GM18498 (cell line): ENCODE results near the gene POGZ.
A peak's percentile ranks its signal among the peaks of the same experiment; 100 is the strongest.
"Not testable (repeated sequence)": the region's sequence is repeated elsewhere in the genome, so short reads cannot be mapped to it uniquely, and the experiment has no call there.

Source experiments
- ATAC-seq: cut with Tn5 transposase; IDR thresholded peaks from one replicate; pipeline ENCODE4 v1.9.1; 2021; ENCODE audit warnings: mild to moderate bottlenecking, moderate library complexity; ENCODE audit not compliant: unreplicated experiment

Gene POGZ

DNA sequence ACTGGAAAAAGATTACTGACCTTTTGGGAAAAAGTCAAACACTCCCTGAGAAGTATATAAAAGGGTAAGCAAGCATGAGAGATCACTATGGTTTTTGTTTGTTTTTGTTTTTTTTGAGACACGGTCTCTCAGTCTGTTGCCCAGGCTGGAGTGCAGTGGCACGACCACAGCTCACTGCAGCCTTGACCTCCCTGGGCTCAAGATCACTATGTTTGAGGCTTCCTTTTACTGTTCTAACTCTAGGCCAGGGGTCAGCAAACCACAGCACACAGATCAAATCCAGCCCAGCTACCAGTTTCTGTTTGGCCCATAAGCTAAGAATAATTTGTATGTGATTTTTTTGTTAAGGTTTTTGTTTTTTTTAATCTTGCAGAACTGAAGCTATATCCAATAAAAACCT lies 34.2 kb downstream of the POGZ start:
- ATAC-seq = no peak

DNA sequence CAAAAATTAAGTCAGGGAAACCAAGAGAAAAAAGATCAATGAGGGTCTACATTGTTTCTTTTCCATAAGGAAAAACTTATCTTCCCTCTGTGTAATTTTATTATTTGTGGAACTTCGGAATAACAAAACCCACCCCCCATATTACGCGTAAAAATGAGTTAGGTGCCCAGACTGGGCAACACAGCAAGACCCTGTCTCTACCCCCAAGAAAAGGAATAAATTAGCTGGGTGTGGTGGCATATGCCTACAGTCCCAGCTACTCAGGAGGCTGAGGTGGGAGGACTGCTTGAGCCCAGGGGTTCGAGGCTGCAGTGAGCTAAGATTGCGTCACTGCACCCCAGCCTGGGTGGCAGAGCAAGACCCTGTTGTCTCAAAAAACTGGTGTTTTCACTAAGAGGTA lies 39.5 kb downstream of the POGZ start:
- no peak for ATAC-seq

DNA sequence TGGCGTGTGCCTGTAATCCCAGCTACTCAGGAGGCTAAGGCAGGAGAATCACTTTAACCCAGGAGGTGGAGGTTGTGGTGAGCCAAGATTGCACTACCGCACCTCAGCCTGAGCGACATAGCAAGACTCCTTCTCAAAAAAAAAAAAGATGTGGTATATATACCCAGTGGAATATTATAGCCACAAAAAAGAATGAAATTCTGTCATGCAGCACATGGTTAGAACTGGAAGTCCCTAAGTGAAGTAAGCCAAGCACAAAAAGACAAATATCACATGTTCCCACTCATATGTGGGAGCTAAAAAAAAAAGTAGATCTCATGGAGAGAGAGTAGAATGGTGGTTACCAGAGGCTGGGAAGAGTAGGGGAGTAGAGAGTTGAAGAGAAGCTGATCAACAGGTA lies 41.2 kb downstream of the POGZ start:
- no peak for ATAC-seq

DNA sequence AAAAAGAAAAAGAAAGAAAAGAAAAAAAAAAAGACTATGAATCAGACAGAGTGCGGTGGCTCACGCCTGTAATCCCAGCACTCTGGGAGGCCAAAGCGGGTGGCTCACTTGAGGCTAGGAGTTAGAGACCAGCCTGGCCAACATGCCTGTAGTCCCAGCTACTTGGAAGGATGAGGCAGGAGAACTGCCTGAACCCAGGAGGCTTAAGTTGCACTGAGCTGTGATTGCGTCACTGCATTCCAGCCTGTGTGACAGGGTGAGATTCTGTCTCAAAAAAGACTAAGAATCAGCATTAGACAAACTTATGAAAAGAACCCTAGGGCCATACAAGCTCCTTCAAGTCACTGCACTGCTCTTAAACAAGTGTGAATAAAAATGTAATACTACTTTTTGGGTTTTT lies 43.1 kb downstream of the POGZ start:
- no peak for ATAC-seq

DNA sequence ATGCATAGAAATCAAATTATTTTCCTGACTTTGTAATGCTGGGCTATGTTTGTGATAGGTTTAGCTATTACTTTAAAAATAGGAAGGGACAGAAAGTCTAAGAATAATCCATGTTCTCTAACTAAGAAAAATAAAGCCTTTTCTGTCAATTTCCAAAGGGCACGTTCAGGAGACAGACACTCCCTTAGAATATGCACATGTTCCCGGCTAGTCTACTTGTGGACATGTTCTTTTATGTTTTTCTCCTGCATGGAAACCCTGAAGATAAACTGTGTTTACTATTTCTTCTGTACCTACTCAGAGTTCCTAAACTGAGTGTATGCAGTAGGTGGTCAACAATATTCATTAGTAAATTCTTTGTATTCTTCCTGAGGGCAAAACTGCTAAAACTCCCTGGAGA lies 47.4 kb downstream of the POGZ start:
- no peak for ATAC-seq

DNA sequence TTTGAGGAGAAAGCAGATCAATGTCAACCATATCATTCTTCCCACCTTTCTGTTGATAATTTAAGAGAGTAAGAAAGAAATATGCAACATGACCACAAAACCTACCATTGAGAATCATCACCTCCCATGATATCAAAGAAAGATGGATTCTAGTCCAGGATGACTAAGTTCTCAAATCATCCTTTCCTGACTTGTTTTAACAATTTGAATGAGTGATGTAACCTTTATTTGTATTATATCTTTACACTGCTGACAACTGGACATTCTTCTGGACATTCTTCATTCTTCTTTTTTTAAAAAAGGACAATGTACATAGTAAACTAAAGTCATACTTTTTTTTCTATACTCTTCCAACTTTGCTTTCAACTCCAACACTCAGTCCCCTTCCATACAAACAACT lies 50.4 kb downstream of the POGZ start:
- no peak for ATAC-seq

DNA sequence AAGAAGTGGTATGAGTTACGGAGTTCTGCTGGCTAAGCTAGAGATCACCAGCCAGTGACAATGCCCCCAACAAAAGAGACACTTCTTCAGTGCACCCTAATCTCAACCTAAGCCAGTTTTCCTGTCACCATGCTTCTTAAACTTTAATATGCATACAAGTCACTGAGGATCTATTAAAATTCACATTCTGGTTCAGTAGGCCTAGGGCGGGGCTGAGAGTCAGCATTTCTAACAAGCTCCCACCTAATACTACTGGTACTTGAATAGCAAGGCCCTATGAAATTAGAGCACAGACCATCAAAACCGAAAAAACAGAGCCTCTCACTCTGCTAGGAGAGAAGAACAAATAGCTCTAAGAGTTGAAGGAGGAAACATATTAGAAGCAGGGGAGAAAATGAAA lies 52.0 kb downstream of the POGZ start:
- ATAC-seq = no peak

DNA sequence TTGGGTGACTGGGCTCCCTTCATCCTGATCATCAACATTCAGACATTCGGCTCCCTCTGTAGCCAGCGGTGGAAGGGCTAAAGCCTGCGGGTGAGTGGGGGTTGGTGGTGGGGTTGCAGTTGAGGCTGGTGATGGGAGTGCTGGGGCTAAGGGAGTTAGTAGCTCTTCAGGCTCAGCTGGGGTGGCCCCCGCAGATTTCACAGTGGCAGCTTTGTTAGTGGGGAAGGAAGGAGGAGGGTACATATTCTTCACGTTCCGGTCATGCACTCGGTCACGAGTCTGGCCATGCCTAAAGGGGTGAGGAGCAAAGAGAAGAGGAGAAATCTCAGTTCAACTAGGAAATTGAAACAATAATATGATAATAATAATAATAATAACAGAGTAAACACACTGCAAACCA lies 53.1 kb downstream of the POGZ start:
- ATAC-seq = no peak

DNA sequence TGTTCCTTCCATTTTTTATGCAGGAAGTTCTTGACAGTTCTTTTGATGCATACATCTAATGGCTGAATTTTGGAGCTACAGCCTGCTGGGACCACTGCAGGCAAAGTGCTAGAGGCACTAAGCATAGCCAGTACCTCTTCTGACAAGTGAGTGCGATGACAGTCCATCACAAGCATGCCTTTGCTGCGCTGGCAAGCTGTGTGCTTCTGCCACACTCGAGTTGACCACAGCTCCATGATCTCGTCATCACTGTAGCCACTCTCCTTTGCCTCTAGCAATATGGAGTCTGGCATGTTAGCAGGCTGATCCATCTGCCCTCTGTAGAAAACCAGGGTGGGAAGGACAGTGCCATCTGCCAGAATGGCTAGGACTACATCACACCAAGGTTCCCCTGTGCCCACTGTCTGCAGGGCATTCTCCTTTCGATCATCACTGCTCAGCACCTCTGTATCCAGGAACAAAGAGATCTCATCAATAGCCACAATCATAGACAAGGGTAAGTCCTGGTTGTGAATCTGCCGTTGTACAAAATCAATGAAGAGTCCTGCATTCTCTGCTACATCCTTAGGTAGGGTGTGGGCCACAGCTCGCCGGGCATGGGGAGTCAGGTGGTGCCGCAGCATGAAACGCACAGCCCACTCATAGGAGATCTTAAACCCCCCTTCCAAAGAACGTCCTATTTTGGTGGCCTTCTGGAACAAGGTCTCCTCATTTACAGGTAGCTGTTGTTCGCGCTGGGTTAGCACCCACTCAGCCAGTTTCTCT lies 53.9 kb downstream of the POGZ start:
- no peak for ATAC-seq

DNA sequence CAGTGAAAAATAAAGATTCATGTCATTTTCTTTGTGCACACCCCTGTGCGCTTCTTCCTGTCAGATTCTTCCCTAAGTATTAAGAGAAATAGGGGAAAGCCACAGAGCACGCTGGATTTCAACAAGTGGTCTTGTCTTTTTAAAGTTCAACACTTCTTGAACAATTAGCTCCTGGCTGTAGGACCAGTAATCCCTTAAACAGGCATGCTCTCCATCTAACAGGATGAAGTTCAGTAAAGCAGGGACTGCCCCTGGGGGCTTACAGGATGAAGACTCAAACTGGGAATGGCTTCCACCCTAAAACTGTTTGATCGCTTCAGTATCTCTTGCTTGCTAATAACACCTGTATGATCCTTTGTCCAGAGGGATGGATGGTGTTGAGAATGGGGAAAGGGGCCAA lies 55.7 kb downstream of the POGZ start:
- no peak for ATAC-seq

DNA sequence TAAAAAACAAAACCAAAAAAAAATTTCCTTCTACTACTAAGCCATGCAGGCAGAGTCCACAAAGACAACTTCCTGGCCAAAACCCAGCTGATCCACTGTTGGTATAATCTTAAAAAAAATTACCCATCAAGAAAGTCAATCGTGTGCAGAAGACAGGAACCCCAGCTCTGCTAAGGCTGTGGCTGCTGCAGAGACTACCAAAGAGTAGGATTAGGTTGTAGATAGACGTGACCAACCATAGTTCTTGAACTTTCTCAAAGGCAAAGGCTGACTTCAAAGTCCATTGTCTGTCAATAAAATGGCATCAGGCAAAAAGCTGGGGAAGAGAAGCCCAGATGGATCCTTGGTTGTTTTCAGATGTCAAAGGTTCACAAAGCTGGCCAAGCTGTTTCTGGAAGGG lies 56.5 kb downstream of the POGZ start:
- no peak for ATAC-seq

DNA sequence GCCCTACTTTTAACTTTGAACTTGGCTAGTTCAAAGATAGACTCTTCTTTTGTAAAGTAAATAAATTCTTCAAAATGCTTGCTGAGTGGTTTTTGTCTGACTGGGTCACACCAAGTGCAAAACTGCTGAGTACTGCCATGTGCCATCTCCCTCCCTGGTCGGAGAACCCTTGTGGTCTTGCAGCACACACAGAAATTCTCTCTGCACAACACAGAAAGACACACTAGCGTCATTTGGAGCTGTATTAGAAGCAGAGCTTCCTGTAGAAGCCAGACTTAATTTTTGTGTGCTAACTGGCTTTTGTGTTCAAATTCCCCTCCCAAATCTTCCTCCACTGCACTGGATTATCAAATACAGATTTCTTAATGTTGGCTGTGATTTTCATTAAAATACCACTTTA lies 57.4 kb downstream of the POGZ start:
- no peak for ATAC-seq

DNA sequence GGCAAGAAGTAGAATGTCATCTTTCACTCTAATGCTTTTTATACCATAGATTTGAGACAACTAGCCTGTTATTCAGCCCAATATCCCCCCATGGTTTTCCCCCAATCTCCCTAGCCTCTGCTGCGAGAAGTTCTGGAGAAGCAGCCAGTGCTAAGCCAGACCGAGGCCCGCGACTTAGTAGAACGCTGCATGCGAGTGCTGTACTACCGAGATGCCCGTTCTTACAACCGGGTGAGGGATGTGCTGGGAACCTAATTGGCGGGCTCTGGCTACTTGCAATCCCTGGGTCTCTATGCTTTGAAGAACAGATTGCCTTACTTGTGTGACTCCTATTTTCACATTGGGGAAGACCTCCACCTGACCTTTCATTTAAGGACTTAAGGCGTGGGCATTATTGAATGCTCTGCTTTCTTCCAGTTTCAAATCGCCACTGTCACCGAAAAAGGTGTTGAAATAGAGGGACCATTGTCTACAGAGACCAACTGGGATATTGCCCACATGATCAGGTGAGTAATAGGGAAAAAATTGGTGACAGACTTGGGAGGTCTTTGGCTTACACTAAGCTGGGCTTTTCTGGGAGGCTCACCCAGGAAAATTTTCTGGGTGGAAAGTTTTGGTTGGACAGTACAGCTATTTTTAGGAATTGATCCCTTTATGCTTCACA lies 58.0 kb downstream of the POGZ start:
- ATAC-seq = no peak

DNA sequence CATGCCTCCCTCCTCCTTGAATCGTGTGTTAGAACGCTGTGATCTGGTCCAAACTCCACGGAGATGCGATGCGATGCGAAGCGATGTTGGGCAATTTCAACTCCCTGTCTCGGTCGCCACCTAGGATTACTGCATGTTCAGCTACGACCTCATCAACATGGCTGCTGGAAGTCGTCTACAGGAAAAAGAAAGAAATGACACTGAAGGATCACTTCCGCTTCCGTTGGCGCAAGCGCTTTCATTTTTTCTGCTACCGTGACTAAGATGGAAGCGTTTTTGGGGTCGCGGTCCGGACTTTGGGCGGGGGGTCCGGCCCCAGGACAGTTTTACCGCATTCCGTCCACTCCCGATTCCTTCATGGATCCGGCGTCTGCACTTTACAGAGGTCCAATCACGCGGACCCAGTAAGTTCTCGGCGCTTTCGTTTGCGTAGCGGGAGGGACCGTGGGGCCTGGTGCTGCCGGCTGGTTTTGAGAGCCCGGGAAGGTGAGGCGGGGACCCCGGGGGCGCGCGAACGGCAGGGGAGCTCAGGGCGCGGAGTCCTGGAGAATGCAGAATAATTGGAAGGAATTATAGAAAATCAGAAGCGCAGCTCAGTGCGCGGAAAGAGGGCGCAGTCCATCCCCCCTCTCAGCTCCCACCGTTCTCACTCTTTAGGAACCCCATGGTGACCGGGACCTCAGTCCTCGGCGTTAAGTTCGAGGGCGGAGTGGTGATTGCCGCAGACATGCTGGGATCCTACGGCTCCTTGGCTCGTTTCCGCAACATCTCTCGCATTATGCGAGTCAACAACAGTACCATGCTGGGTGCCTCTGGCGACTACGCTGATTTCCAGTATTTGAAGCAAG lies 59.7 kb downstream of the POGZ start, which contains the start of gene PSMB4:
TSS of gene PSMB4 (plus strand) at position 250 of the 848 bp plus-strand sequence. CDS start at position 265, 15 bp downstream.
- peak; percentile 88 for ATAC-seq

DNA sequence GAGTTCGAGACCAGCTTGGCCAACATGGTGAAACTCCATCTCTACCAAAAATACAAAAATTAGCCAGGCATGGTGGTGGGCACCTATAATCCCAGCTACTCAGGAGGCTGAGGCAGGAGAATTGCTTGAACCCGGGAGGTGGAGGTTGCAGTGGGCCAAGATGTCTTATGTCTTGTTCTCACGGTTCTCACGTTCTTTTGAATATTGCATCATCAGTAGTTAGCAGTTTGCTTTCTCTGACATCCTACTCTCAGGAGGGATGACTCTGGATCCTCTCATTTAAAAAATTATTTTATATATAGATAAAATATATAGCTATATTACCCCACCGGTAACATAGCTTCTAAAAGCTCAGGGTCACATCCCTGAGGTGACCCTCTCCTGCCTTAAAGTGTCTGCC lies 63.0 kb downstream of the POGZ start:
- not testable (repeated sequence) for ATAC-seq

DNA sequence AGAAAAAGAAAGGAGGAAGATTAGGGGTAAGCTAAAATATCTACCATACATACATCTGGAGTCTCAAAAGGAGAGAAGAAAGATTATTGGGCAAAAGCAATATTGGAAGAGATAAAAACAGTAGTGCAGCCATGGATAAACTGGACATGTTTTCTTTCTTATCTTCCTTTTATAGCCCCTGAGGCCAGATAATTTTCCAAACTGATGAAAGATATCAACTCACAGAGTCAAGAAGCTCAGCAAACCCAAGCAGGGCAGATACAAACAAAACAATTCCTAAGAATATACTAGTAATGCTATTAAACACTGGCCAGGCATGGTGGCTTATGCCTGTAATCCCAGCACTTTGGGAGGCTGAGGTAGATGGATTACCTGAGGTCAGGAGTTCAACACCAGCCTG lies 65.7 kb downstream of the POGZ start:
- no peak for ATAC-seq

DNA sequence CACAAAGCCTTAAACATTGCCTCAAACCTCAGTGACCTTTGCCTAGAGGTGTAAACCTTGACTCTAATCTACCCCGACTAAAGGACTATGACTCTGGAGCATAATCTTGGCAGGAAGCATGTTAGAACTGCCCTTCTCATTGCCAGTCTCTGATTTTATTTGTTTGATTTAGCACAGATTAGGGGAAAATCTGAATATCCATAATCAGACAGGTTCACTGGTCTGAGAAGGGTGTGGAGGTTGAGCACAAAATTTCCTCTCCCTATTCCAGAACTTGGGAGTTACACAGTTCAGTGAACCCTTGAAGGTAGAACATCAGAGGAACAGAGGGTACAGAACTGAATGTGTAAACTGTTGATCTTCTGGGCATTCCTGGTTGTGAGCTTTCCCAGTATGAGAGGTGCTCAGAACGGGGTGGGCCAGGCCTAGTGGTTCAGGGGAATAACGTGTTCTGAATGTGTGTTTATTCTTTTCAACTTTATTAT lies 68.2 kb downstream of the POGZ start:
- ATAC-seq = no peak

DNA sequence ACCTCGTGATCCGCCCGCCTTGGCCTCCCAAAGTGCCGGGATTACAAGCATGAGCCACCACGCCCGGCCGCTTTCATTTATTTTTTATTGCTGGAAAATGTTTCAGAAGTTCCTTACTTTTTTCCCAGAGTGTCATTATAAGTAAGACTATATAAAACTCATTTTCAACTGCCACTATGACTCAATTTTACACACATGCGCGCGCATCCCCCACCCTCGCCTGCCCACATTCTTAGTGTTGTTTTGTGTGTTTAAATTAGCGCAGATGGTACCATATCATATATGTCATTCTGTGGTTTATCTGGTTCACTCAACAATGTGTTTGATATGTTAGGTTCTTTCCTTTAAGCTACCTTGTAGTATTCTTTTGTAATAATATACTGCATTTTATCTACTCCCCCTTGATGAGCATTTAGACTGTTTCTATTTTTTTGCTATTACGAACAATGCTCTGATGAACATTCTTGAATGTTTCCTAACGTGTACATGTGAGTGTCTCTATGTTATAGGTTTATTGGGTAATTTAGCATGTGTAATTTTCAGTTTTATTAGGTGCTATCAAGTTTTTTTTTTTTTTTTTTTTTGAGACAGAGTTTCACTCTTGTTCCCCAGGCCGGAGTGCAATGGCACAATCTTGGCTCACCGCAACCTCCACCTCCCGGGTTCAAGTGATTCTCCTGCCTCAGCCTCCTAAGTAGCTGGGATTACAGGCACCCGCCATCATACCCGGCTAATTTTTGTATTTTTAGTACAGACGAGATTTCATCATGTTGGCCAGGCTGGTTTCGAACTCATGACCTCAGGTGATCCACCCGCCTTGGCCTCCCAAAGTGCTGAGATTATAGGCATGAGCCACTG lies 68.8 kb downstream of the POGZ start:
- not testable (repeated sequence) for ATAC-seq

DNA sequence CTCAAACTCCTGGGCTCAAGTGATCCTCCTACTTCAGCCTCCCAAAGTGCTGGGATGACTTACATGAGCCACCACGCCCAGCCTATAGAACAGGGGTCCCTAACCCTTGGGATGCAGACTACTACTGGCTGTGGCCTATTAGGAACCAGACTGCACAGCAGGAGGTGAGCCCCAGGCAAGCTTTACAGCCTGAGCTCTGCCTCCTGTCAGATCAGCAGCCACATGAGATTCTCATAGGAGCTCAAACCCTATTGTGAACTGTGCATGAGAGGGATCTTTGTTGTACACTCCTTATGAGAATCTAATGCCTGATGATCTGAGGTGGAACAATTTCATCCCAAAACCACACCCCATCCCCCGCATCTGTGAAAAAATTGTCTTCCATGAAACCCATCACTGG lies 73.3 kb downstream of the POGZ start:
- ATAC-seq = no peak

DNA sequence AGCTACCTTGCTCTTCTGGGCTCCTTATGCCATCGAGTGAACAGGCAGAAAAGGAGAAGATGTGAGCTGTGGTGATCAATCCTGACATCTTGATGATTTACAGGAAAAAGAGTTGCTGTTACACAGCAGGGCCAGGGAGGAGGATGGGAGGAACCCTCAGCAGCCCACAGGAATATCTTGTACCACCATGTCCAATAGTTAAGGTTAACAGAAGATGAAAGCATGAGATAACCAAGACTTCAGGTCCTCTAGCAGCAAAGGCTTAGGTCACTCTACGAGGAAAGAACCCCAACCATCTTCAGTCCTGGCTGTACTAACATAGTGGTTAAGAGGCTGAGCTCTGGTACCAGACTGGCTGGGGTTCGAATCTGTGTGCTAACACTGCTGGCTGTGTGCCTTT lies 74.7 kb downstream of the POGZ start:
- ATAC-seq = no peak
